NB4 (cell line): Measurements from ENCODE around the gene DACT3.

Experiments used
- CTCF ChIP-seq: IDR thresholded peaks from one replicate; pipeline ENCODE4 v1.5.1; 2012; ENCODE audit warnings: low read depth, low read length
- POLR2A ChIP-seq: IDR thresholded peaks from 2 replicates; pipeline ENCODE4 v1.6.1; 2011; ENCODE audit warnings: mild to moderate bottlenecking; ENCODE audit not compliant: insufficient read length; ENCODE audit errors: extremely low read depth

GRCh38 chr19:46602392-46603194 is 58.4 kb downstream of the DACT3 start:
- no peak for TF ChIP-seq CTCF
- no peak for TF ChIP-seq POLR2A
